ENCODE results near the gene OSBP.

GRCh38 chr11:59616396-59616982, 915 bp upstream of the OSBP start:
- TF ChIP-seq CTCF (IDR thresholded peaks at IDR 0.05) (no peak), POLR2A (IDR thresholded peaks at IDR 0.05) (peak in 1 of 4 donors; percentile 46)

Measured in esophagus squamous epithelium (tissue), 4 donors.